ENCODE data around the gene CDIP1. TPM values are rescaled to one million over a fixed set of nuclear protein-coding genes. Genes with fewer than 3 reads are reported as not detected.

The CDIP1 gene
- total and polyA plus RNA-seq, 2 of the 8 experiments (the other 6 are each of a cell fraction or from before 2014, with no cell fraction given) = 56.6 to 76.3 TPM

DNA sequence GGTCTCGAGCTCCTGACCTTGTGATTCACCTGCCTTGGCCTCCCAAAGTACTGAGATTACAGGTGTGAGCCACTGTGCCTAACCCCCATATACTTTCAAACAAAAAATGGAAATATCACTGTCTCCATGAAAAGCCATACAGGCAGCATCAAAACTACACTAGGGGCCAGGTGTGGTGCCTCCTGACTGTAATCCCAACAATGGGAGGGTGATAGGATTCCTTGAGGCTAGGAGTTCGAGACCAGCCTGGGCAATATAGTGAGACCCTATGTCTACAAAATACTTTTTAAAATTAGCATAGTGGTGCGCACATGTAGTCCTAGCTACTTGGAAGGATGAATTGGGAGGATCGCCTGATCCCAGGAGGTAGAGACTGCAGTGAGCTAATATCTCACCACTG, 46.7 kb downstream of the CDIP1 start (continued):
- TF ChIP-seq ATF2 (IDR thresholded peaks at IDR 0.05; ENCODE audit: low read length) = no peak
- TF ChIP-seq, protein P1, sequence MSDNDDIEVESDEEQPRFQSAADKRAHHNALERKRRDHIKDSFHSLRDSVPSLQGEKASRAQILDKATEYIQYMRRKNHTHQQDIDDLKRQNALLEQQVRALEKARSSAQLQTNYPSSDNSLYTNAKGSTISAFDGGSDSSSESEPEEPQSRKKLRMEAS (IDR thresholded peaks at IDR 0.05) = no peak
- TF ChIP-seq CBX5 (IDR thresholded peaks at IDR 0.05; ENCODE audit: low read depth, low read length) = no peak
- TF ChIP-seq SIX5 (IDR thresholded peaks at IDR 0.05; ENCODE audit: low read depth, low read length) = no peak

Data from H1 (cell line).